Stimulated activated CD4-positive, alpha-beta T cell treated with anti-CD3 and anti-CD28 coated beads, Interleukin-1b, Interleukin-23, amount 100 ng/mL, for 1 hour (primary cell): ENCODE results near the gene UROS.

ENCODE experiments used
- DNase-seq, 2 donors: peaks; one replicate each; pipeline ENCODE4 v3.0.0-alpha.2; 2020; ENCODE audit warnings: low read depth in 2 of 2

UROS gene

GRCh38 chr10:125822878-125823662, at the start of gene UROS, which contains the start of gene BCCIP:
Gene UROS (minus strand): TSS chr10:125823258. CDS start chr10:125816499, 6,759 bp downstream.
Gene BCCIP (plus strand): TSS chr10:125823546. CDS start chr10:125823558, 12 bp downstream.
- DNase-seq, result peak; percentile 80

GRCh38 chr10:125871338-125871737, 48.3 kb upstream of the UROS start:
- no peak for DNase-seq

GRCh38 chr10:125868372-125868975, 45.4 kb upstream of the UROS start:
- DNase-seq, result peak in 1 of 2 donors; percentile 3

GRCh38 chr10:125866421-125867029, 43.5 kb upstream of the UROS start:
- no peak for DNase-seq

- no peak for DNase-seq
Observed at GRCh38 chr10:125865120-125865519, 42.1 kb upstream of the UROS start.

GRCh38 chr10:125859128-125859817, 36.2 kb upstream of the UROS start:
- no peak for DNase-seq

- no peak for DNase-seq
Observed at GRCh38 chr10:125857185-125857760, 34.2 kb upstream of the UROS start.

GRCh38 chr10:125852487-125852886, 29.4 kb upstream of the UROS start:
- no peak for DNase-seq

GRCh38 chr10:125850766-125851731, 28.0 kb upstream of the UROS start:
- no peak for DNase-seq

- no peak for DNase-seq
Observed at GRCh38 chr10:125849448-125849847, 26.4 kb upstream of the UROS start.

GRCh38 chr10:125848857-125849256, 25.8 kb upstream of the UROS start:
- DNase-seq, result no peak

- DNase-seq, result no peak
Observed at GRCh38 chr10:125848371-125848770, 25.3 kb upstream of the UROS start.

GRCh38 chr10:125846894-125847293, 23.8 kb upstream of the UROS start:
- DNase-seq, result no peak

GRCh38 chr10:125845617-125846016, 22.6 kb upstream of the UROS start:
- no peak for DNase-seq

- DNase-seq, result no peak
Observed at GRCh38 chr10:125844751-125845221, 21.7 kb upstream of the UROS start.

GRCh38 chr10:125843603-125844329, 20.7 kb upstream of the UROS start:
- no peak for DNase-seq

- DNase-seq, result no peak
Observed at GRCh38 chr10:125840955-125841354, 17.9 kb upstream of the UROS start.

GRCh38 chr10:125840406-125840805, 17.3 kb upstream of the UROS start:
- no peak for DNase-seq

GRCh38 chr10:125838802-125839575, 15.9 kb upstream of the UROS start:
- DNase-seq, result no peak
